ENCODE results near the gene TMC2. TPM values are rescaled to one million over a fixed set of nuclear protein-coding genes. Genes with fewer than 3 reads are reported as not detected.
A peak's percentile ranks its signal among the peaks of the same experiment; 100 is the strongest.

TMC2 gene
- total RNA-seq, 1 donor from 2014 or later, result not detected

DNA sequence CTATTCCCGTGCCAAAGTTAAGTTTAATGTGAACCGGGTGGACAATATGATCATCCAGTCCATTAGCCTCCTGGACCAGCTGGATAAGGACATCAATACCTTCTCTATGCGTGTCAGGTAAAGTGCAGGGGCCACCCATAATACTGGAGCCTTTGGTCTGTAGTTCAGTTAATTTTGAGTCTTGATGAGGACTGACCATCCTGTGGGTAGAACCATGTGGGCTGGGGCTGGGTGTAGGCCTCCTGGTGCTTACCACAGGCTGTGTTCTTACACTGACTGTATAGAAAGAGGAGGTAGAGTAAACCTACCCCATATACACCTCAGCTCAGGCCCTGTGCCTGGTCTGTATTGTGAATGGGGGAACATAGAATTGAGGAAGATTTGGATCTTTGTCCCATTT lies 118.5 kb downstream of the TMC2 start:
- DNase-seq (ENCODE audit: low read depth, low spot score), result no peak
- peak overlapping the region; percentile 35 for H3K27ac Mint-ChIP-seq (ENCODE audit: unreplicated experiment)
- H3K36me3 Mint-ChIP-seq (ENCODE audit: low read depth), result peaks cover 52% of the 10 kb centered on the region
- peak overlapping the region; percentile 89 for H3K4me3 Mint-ChIP-seq
- H3K4me1 Mint-ChIP-seq, result peaks cover 31% of the 10 kb centered on the region
- no peaks in the 10 kb centered on the region for H3K9me3 Mint-ChIP-seq
- peaks cover 3% of the 10 kb centered on the region for H3K27me3 Mint-ChIP-seq (ENCODE audit: low read depth)
- TF ChIP-seq, protein P1, sequence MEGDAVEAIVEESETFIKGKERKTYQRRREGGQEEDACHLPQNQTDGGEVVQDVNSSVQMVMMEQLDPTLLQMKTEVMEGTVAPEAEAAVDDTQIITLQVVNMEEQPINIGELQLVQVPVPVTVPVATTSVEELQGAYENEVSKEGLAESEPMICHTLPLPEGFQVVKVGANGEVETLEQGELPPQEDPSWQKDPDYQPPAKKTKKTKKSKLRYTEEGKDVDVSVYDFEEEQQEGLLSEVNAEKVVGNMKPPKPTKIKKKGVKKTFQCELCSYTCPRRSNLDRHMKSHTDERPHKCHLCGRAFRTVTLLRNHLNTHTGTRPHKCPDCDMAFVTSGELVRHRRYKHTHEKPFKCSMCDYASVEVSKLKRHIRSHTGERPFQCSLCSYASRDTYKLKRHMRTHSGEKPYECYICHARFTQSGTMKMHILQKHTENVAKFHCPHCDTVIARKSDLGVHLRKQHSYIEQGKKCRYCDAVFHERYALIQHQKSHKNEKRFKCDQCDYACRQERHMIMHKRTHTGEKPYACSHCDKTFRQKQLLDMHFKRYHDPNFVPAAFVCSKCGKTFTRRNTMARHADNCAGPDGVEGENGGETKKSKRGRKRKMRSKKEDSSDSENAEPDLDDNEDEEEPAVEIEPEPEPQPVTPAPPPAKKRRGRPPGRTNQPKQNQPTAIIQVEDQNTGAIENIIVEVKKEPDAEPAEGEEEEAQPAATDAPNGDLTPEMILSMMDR (conservative IDR thresholded peaks at IDR 0.05), result no peak

DNA sequence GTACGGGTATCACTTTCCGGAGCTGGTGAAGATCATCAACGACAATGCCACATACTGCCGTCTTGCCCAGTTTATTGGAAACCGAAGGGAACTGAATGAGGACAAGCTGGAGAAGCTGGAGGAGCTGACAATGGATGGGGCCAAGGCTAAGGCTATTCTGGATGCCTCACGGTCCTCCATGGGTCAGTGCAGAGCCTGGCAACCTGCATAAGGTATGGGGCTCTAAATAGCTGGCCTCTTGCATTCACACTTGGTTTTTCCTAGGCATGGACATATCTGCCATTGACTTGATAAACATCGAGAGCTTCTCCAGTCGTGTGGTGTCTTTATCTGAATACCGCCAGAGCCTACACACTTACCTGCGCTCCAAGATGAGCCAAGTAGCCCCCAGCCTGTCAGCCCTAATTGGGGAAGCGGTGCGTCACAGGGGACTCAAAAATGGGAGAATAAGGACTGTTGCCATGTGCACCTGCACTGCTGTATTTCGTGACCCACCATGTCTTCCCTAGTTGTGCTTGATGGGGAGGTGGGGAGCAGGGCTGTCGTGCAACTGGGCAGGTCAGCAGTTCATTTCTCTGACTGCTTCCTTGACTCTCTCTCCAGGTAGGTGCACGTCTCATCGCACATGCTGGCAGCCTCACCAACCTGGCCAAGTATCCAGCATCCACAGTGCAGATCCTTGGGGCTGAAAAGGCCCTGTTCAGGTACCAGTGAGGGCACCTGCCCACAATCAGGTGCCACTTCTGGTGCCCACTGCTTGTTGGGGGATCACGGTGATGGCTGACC lies 119.2 kb downstream of the TMC2 start:
- peaks cover 56% of the 10 kb centered on the region for H3K36me3 Mint-ChIP-seq (ENCODE audit: low read depth)
- DNase-seq (ENCODE audit: low read depth, low spot score), result no peak
- H3K9me3 Mint-ChIP-seq, result no peaks in the 10 kb centered on the region
- H3K4me3 Mint-ChIP-seq, result peak overlapping the region; percentile 89
- no peak overlapping the region for H3K27ac Mint-ChIP-seq (ENCODE audit: unreplicated experiment)
- H3K4me1 Mint-ChIP-seq, result peaks cover 27% of the 10 kb centered on the region
- H3K27me3 Mint-ChIP-seq (ENCODE audit: low read depth), result peaks cover 4% of the 10 kb centered on the region
- TF ChIP-seq, protein P1 (conservative IDR thresholded peaks at IDR 0.05), result no peak

DNA sequence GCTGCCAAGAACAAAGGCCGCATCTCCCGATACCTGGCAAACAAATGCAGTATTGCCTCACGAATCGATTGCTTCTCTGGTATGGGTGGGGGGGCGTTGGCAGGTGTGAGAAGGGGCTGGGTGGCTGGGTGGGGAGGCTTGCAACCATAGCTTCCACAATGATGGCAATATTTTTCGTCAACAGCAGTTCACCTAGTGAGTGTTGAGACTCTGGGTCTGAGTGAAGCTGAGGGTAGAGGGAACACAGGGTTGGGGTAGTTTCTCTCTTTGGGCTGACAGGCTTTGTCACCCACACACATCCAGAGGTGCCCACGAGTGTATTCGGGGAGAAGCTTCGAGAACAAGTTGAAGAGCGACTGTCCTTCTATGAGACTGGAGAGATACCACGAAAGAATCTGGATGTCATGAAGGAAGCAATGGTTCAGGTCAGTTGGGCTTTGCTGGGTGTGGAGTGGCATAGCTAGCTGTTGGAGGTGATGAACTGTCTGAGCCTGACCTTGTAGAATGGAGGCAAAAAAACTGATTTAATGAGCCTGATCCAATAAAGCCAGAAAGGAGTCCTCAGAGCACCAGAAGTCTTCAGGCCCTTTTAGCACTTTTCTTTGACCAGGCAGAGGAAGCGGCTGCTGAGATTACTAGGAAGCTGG lies 120.2 kb downstream of the TMC2 start:
- peaks cover 27% of the 10 kb centered on the region for H3K4me1 Mint-ChIP-seq
- peaks cover 5% of the 10 kb centered on the region for H3K27me3 Mint-ChIP-seq (ENCODE audit: low read depth)
- H3K9me3 Mint-ChIP-seq, result no peaks in the 10 kb centered on the region
- H3K4me3 Mint-ChIP-seq, result peak overlapping the region; percentile 77
- no peak overlapping the region for H3K27ac Mint-ChIP-seq (ENCODE audit: unreplicated experiment)
- peaks cover 59% of the 10 kb centered on the region for H3K36me3 Mint-ChIP-seq (ENCODE audit: low read depth)
- TF ChIP-seq, protein P1 (conservative IDR thresholded peaks at IDR 0.05), result no peak
- DNase-seq (ENCODE audit: low read depth, low spot score), result no peak

DNA sequence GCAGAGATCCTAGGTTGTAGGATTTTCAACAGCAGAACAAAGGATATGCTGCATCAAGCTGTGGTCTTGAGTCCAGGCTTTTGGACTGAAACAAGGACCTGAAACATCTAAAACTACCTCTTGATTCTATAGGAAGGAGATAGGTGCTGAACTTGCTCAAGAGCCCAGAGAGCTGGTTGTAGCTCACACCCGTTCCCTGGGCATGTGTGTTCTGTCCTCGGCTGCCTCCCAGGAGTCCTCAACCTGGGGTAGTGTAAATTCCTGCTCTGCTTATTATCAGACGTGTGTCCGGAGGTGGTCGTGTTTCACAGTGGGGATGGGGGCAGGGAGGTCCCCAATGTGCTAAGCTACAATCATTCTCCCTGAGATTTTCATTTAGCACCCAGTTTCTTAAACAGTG lies 120.9 kb downstream of the TMC2 start:
- H3K27ac Mint-ChIP-seq (ENCODE audit: unreplicated experiment), result no peak overlapping the region
- H3K4me1 Mint-ChIP-seq, result peaks cover 30% of the 10 kb centered on the region
- DNase-seq (ENCODE audit: low read depth, low spot score), result no peak
- peak overlapping the region; percentile 77 for H3K4me3 Mint-ChIP-seq
- TF ChIP-seq, protein P1 (conservative IDR thresholded peaks at IDR 0.05), result no peak
- H3K27me3 Mint-ChIP-seq (ENCODE audit: low read depth), result peaks cover 5% of the 10 kb centered on the region
- H3K9me3 Mint-ChIP-seq, result no peaks in the 10 kb centered on the region
- peaks cover 63% of the 10 kb centered on the region for H3K36me3 Mint-ChIP-seq (ENCODE audit: low read depth)

DNA sequence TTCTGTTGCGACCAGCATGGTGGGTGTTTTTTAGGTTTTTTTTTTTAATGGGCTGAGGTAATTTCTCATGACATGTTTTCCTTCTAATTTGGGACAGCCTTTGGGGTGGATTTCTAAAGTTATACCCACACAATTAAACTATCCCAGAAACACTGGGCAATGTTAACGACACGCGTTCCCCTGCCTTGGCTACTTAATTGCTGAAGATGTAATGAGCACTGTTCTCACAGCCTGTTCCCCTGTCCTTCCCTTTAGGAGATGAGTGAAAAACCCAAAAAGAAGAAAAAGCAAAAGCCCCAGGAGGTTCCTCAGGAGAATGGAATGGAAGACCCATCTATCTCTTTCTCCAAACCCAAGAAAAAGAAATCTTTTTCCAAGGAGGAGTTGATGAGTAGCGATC lies 121.3 kb downstream of the TMC2 start:
- Mint-ChIP-seq H3K36me3 (ENCODE audit: low read depth) (peaks cover 64% of the 10 kb centered on the region), H3K9me3 (no peaks in the 10 kb centered on the region), H3K27ac (ENCODE audit: unreplicated experiment) (no peak overlapping the region), H3K27me3 (ENCODE audit: low read depth) (peaks cover 5% of the 10 kb centered on the region), H3K4me3 (peak overlapping the region; percentile 77), H3K4me1 (peaks cover 32% of the 10 kb centered on the region)
- DNase-seq (ENCODE audit: low read depth, low spot score), result no peak
- TF ChIP-seq, protein P1 (conservative IDR thresholded peaks at IDR 0.05), result no peak

Data from neural crest cell (in vitro differentiated cells).